Measurements from ENCODE around the gene LONP1.

Gene LONP1

DNA sequence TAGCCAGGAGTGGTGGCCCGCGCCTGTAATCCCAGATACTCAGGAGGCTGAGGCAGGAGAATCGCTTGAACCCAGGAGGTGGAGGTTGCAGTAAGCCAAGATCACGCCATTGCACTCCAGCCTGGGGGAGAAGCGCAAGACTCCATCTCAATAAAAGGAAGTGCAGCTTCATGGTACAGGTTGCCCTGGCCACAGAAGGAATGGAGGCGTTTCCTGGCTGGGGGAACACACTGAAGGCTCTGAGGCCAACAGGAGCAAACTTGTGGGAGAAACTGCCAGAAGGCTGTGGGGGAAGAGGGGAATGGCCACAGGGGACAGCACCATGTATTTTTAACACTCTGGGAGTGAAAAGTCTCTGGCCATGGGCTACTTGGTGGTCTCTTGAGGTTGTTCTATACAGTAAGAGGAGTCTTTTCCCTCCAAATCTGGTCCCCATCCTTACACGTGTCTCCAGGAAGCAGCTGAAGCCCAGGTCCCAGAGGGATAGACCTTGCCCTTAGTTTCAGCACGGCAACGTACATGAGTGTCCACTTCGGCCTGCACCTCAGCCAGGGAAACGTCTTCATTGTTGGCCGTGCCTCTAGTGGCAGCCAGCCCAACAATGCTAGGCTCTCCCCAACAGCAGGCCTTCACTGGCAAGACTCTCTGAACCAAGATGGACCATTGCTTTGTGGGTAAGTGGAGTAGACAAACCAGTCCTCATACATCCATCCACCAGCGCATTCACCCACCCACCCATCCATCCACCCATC is 47.1 kb downstream of the LONP1 start:
- DNase-seq (ENCODE audit: extremely low read depth, low read depth), result no peak
- TF ChIP-seq, protein P1, sequence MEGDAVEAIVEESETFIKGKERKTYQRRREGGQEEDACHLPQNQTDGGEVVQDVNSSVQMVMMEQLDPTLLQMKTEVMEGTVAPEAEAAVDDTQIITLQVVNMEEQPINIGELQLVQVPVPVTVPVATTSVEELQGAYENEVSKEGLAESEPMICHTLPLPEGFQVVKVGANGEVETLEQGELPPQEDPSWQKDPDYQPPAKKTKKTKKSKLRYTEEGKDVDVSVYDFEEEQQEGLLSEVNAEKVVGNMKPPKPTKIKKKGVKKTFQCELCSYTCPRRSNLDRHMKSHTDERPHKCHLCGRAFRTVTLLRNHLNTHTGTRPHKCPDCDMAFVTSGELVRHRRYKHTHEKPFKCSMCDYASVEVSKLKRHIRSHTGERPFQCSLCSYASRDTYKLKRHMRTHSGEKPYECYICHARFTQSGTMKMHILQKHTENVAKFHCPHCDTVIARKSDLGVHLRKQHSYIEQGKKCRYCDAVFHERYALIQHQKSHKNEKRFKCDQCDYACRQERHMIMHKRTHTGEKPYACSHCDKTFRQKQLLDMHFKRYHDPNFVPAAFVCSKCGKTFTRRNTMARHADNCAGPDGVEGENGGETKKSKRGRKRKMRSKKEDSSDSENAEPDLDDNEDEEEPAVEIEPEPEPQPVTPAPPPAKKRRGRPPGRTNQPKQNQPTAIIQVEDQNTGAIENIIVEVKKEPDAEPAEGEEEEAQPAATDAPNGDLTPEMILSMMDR (IDR thresholded peaks at IDR 0.05; ENCODE audit: low read depth, low read length), result no peak

DNA sequence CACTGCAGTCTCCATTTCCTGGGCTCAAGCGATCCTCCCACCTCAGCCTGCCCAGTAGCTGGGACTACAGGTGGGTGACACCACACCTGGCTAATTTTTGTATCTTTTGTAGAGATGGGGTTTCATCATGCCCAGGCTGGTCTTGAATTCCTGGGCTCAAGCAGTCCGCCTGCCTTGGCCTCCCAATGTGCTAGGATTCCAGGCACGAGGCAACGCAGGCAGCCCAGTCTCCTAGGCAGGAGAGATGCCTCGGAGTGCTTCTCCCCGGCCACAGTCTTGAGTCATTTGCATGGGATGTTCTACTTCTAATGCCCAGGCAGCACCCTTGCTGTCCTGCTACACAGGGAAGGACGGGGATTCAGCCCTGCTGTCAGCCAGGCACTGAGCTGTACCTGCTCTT is 48.3 kb downstream of the LONP1 start:
- TF ChIP-seq, protein P1 (IDR thresholded peaks at IDR 0.05; ENCODE audit: low read depth, low read length), result no peak
- no peak for DNase-seq (ENCODE audit: extremely low read depth, low read depth)

DNA sequence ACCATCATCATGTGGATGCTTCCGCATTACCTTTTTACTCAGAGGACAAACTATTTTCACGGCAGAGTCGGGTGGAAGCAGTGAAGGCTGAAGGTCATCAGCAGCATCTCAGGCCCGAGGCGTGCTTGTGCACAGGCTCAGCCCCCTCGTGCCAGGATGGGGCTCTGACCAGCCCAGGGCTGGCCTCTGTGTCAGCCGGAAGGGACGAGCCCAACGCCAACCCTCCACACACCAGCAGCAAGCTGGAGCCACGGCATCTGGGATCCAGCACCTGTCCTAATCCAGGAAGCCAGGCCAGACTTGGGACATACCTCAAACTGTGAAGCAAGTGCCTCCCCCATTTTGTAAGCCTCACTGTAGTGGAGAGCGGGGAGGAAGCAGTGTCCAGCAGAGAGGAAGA is 50.7 kb downstream of the LONP1 start:
- no peak for DNase-seq (ENCODE audit: extremely low read depth, low read depth)
- TF ChIP-seq, protein P1 (IDR thresholded peaks at IDR 0.05; ENCODE audit: low read depth, low read length), result no peak

DNA sequence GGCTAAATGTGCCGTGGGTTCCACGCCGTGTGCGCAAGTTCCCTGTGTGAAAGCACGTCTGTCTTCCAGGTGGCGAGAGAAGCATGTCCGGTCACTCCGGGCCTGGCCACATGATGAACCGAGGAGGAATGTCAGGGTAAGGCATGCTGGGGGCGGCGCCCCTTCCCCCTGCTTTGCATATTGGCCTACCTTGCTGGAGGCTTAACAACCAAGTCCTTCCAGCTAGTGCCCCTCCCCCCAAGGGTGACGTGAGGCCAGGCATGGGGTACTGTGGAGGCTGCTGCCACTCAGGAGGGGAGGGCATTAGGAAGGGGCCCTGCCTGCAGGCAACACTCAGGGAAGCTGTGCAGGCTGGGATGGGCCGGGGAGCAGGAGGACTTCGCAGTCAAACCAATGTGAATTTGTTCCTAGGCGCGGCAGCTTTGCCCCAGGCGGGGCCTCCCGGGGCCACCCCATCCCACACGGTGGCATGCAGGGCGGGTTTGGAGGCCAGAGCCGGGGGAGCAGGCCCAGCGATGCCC is 52.1 kb downstream of the LONP1 start:
- DNase-seq (ENCODE audit: extremely low read depth, low read depth), result no peak
- TF ChIP-seq, protein P1 (IDR thresholded peaks at IDR 0.05; ENCODE audit: low read depth, low read length), result no peak

- DNase-seq (ENCODE audit: extremely low read depth, low read depth), result no peak
- TF ChIP-seq, protein P1 (IDR thresholded peaks at IDR 0.05; ENCODE audit: low read depth, low read length), result no peak
Measured at GRCh38 chr19:5666921-5667610, 52.9 kb downstream of the LONP1 start.

- DNase-seq (ENCODE audit: extremely low read depth, low read depth), result no peak
Measured at GRCh38 chr19:5665781-5666513, 54.0 kb downstream of the LONP1 start.

More at GRCh38 chr19:5665781-5666513, 54.0 kb downstream of the LONP1 start:
- TF ChIP-seq, protein P1 (IDR thresholded peaks at IDR 0.05; ENCODE audit: low read depth, low read length), result peak; percentile 26
